LoVo (cell line): ENCODE data around the gene ZBED4.
A peak's percentile ranks its signal among the peaks of the same experiment; 100 is the strongest.
"Not testable (repeated sequence)": the region's sequence is repeated elsewhere in the genome, so short reads cannot be mapped to it uniquely, and the experiment has no call there.

Experiments used
- DNase-seq: peaks from one replicate; pipeline ENCODE4 v3.0.0-alpha.2; 2016; ENCODE audit warnings: low spot score

Gene ZBED4

GRCh38 chr22:49852898-49853894, at the start of gene ZBED4:
ZBED4 (plus strand) TSS chr22:49853844; CDS start chr22:49883663, 29,819 bp downstream.
- DNase-seq = peak; percentile 99

GRCh38 chr22:49807129-49807528, 46.5 kb upstream of the ZBED4 start:
- no peak for DNase-seq

- no peak for DNase-seq
Measured at GRCh38 chr22:49807780-49808708, 45.6 kb upstream of the ZBED4 start.

- no peak for DNase-seq
Measured at GRCh38 chr22:49810363-49811019, 43.2 kb upstream of the ZBED4 start.

GRCh38 chr22:49811020-49811791, 42.4 kb upstream of the ZBED4 start:
- DNase-seq = no peak

- no peak for DNase-seq
Measured at GRCh38 chr22:49812838-49813237, 40.8 kb upstream of the ZBED4 start.

- DNase-seq = no peak
Measured at GRCh38 chr22:49814164-49814686, 39.4 kb upstream of the ZBED4 start.

- DNase-seq = no peak
Measured at GRCh38 chr22:49814856-49815255, 38.8 kb upstream of the ZBED4 start.

- no peak for DNase-seq
Measured at GRCh38 chr22:49815641-49816091, 38.0 kb upstream of the ZBED4 start.

- no peak for DNase-seq
Measured at GRCh38 chr22:49817359-49817758, 36.3 kb upstream of the ZBED4 start.

- DNase-seq = no peak
Measured at GRCh38 chr22:49820984-49821383, 32.7 kb upstream of the ZBED4 start.

- DNase-seq = not testable (repeated sequence)
Measured at GRCh38 chr22:49821741-49822140, 31.9 kb upstream of the ZBED4 start.

- DNase-seq = no peak
Measured at GRCh38 chr22:49823289-49824045, 30.2 kb upstream of the ZBED4 start.

GRCh38 chr22:49824185-49824925, 29.3 kb upstream of the ZBED4 start:
- DNase-seq = no peak

GRCh38 chr22:49824936-49825335, 28.7 kb upstream of the ZBED4 start:
- DNase-seq = no peak

- no peak for DNase-seq
Measured at GRCh38 chr22:49825436-49825835, 28.2 kb upstream of the ZBED4 start.

GRCh38 chr22:49825944-49826602, 27.6 kb upstream of the ZBED4 start:
- no peak for DNase-seq

GRCh38 chr22:49826603-49827270, 26.9 kb upstream of the ZBED4 start:
- DNase-seq = no peak
